Measurements from ENCODE around the gene METTL1. TPM values are rescaled to one million over a fixed set of nuclear protein-coding genes. Genes with fewer than 3 reads are reported as not detected.
A peak's percentile ranks its signal among the peaks of the same experiment; 100 is the strongest.
"Not testable (repeated sequence)": the region's sequence is repeated elsewhere in the genome, so short reads cannot be mapped to it uniquely, and the experiment has no call there.

Gene METTL1
- total RNA-seq, 1 donor = 10.5 TPM

DNA sequence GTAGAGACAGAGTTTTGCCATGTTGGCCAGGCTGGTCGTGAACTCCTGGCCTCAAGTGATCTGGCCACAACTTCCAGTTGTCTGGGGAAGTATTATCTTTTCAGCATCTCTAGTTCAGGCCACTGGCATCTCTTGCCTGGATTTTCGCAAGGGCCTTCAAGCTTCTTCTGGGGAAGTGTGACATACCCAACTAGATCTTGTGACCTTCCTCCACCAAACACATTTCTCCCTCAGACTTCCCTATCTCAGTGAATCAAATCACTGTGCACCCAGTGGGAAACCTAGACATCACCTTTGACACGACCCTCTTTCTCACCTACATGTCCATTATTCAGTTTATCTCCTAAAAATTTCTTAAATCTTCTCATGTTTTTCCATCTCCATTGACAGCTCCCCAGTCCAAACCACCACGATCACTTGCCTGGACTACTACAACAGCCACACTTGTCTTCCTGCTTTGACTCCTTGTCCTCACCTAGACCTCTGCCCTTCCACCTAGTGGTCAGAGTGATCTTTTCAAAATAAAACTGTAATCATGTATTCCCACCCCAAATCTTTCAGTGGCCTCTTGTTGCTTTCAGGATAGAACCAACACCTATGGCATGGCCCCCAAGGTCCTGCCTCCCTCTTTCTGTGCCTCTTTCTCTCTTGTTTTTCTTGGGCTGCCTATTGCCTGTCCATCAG is 3.8 kb upstream of the METTL1 start:
- TF ChIP-seq, protein P1, sequence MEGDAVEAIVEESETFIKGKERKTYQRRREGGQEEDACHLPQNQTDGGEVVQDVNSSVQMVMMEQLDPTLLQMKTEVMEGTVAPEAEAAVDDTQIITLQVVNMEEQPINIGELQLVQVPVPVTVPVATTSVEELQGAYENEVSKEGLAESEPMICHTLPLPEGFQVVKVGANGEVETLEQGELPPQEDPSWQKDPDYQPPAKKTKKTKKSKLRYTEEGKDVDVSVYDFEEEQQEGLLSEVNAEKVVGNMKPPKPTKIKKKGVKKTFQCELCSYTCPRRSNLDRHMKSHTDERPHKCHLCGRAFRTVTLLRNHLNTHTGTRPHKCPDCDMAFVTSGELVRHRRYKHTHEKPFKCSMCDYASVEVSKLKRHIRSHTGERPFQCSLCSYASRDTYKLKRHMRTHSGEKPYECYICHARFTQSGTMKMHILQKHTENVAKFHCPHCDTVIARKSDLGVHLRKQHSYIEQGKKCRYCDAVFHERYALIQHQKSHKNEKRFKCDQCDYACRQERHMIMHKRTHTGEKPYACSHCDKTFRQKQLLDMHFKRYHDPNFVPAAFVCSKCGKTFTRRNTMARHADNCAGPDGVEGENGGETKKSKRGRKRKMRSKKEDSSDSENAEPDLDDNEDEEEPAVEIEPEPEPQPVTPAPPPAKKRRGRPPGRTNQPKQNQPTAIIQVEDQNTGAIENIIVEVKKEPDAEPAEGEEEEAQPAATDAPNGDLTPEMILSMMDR (IDR thresholded peaks at IDR 0.05; ENCODE audit: insufficient read depth, low read length) = no peak
- no peak for DNase-seq (ENCODE audit: low read depth)
- H3K4me3 ChIP-seq (ENCODE audit: low read depth, low read length) = no peak overlapping the region

GRCh38 chr12:57775044-57775443 is 3.1 kb upstream of the METTL1 start:
- TF ChIP-seq, protein P1 (IDR thresholded peaks at IDR 0.05; ENCODE audit: insufficient read depth, low read length) = no peak
- no peak for DNase-seq (ENCODE audit: low read depth)
- no peak overlapping the region for H3K4me3 ChIP-seq (ENCODE audit: low read depth, low read length)

DNA sequence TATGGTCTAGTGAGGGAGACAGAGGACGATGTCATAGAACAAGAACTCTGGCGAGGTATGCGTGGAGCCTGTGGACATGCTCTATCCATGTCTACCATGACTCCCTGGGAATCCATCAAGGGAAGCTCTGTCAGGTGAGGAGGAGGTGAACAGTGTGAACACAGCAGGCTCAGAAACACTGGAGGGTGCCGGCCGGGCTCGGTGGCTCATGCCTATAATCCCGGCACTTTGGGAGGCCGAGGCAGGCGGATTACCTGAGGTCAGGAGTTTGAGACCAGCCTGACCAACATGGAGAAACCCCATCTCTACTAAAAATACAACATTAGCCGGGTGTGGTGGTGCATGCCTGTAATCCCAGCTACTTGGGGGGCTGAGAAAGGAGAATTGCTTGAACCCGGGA is 2.7 kb upstream of the METTL1 start:
- not testable (repeated sequence) for DNase-seq (ENCODE audit: low read depth); H3K4me3 ChIP-seq (ENCODE audit: low read depth, low read length)

DNA sequence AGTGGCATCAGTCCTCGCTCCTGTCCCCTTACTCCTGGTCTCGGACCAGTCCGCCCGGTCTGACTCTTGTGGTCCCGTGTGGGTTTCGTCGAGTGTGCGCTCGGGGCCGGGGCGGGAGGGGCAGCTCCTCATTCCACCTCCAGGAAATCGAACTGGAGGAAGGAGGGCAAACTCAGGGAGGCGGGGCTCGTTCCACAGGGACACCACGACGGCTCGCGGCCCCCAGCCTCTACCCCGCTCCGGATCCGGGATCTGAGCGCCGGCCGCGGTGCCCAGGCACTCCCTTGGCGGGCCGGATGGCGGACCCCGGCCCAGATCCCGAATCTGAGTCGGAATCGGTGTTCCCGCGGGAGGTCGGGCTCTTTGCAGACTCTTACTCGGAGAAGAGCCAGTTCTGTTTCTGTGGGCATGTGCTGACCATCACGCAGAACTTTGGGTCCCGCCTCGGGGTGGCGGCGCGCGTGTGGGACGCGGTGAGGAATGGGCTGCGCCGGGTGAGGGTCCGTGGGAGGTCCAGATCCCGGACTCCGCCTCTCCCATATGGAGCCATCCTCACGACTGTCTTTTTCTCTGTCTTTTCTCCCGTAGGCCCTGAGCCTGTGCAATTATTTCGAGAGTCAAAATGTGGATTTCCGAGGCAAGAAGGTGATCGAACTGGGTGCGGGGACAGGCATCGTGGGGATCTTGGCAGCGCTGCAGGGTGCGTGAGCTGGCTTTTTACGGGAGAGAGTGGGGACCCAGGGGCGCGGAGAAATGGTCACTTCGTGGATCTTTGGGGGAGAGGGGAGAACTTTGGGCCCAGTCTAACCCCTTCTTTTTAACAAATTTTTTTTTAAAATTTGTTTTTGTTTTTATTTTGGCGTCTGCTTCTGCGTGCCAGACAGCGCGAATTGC is 771 bp upstream of the METTL1 start, which contains the start of gene EEF1AKMT3:
Gene EEF1AKMT3 (plus strand): TSS at position 186 of the 894 bp plus-strand sequence. CDS start 111 bp downstream, at position 297.
- peak within 1 kb of the TSS; percentile 79 for H3K4me3 ChIP-seq (ENCODE audit: low read depth, low read length)
- TF ChIP-seq, protein P1 (IDR thresholded peaks at IDR 0.05; ENCODE audit: insufficient read depth, low read length) = no peak
- DNase-seq (ENCODE audit: low read depth) = peak; percentile 32

DNA sequence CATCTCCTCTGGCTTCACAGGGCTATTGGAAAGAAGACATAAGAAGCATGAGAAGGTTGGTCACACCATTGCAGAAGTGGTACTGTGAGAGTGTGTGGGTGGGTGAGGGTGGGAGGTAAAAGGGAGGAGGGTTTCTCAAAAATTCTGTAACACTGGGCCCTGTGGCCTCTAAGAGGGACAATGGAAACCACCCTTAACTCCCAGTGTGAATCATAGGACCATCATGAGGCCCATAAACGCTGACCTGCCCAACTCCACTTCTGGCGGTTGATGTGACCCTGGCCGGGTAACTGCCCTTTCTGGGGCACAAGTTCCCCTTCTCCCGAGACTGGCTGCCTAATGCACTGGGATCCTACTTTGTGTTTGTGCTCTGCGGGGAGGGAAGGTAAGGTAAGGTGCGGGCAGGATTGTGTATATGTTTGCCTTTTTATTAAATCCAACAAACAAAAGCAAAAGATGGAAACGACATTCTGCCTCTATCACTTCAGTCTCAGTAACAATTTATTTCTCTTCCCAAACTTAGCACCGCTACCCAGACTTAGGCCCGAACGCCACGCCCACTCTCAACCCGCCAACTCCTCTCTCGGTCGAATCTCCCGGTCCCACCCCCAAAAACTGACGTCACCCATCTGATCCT is 551 bp downstream of the METTL1 start:
- DNase-seq (ENCODE audit: low read depth) = peak; percentile 91
- H3K4me3 ChIP-seq (ENCODE audit: low read depth, low read length) = peak overlapping the region; percentile 79
- TF ChIP-seq, protein P1 (IDR thresholded peaks at IDR 0.05; ENCODE audit: insufficient read depth, low read length) = no peak

DNA sequence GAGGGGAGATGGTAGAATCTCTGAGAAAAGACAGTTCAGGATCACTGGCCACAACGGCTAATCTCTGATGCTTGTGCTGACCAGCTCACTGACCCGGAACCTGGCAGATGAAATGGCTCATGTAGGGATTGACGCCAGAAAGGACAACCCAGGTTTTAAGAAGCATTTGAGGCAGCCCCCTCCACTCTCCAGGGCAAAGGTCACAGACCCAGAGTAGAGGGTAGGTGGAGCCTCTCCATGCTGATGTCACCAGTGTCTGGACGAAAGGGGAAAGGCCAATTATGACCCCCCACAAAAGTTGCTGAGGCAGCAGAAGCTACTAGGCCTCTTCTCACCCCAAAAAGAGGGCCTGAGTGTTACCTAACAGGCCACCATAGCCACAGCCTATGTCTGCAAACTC is 1.2 kb downstream of the METTL1 start:
- TF ChIP-seq, protein P1 (IDR thresholded peaks at IDR 0.05; ENCODE audit: insufficient read depth, low read length) = no peak
- H3K4me3 ChIP-seq (ENCODE audit: low read depth, low read length) = no peak overlapping the region
- DNase-seq (ENCODE audit: low read depth) = no peak

- no peak for DNase-seq (ENCODE audit: low read depth)
- no peak overlapping the region for H3K4me3 ChIP-seq (ENCODE audit: low read depth, low read length)
- TF ChIP-seq, protein P1 (IDR thresholded peaks at IDR 0.05; ENCODE audit: insufficient read depth, low read length) = no peak
Observed at GRCh38 chr12:57769594-57769993, 2.3 kb downstream of the METTL1 start.
